KOPT-K1 (cell line): Measurements from ENCODE around the gene DISC1.

Experiments used
- H3K27ac ChIP-seq: fragments of 200-600 bp; sonication (generic); 2 replicates; pipeline ENCODE4 v1.5.1; 2016; ENCODE audit warnings: antibody characterized with exemption, mild to moderate bottlenecking, low read depth, low read length; ENCODE audit not compliant: poor library complexity, severe bottlenecking
- H3K36me3 ChIP-seq: fragments of 200-600 bp; sonication (generic); 2 replicates; pipeline ENCODE4 v1.5.1; 2017; ENCODE audit warnings: antibody characterized with exemption, mild to moderate bottlenecking, low read length, moderate library complexity; ENCODE audit not compliant: insufficient read depth
- H3K9me3 ChIP-seq: fragments of 200-600 bp; sonication (generic); 2 replicates; pipeline ENCODE4 v1.5.1; 2017; ENCODE audit warnings: antibody characterized with exemption, low read length, mild to moderate bottlenecking; ENCODE audit not compliant: insufficient read depth, poor library complexity, severe bottlenecking

The DISC1 gene

GRCh38 chr1:231866392-231867331 is 240.1 kb downstream of the DISC1 start:
- Histone ChIP-seq H3K36me3 (no peaks in the 10 kb centered on the region), H3K9me3 (no peaks in the 10 kb centered on the region), H3K27ac (no peak overlapping the region)

- H3K36me3 ChIP-seq: no peaks in the 10 kb centered on the region
- no peak overlapping the region for H3K27ac ChIP-seq
- H3K9me3 ChIP-seq: no peaks in the 10 kb centered on the region
These were observed 241.0 kb downstream of the DISC1 start for GRCh38 chr1:231867607-231868006.

GRCh38 chr1:231869364-231869763 is 242.8 kb downstream of the DISC1 start:
- no peaks in the 10 kb centered on the region for H3K9me3 ChIP-seq
- H3K36me3 ChIP-seq: no peaks in the 10 kb centered on the region
- no peak overlapping the region for H3K27ac ChIP-seq

GRCh38 chr1:231871471-231871870 is 244.9 kb downstream of the DISC1 start:
- Histone ChIP-seq H3K27ac (no peak overlapping the region), H3K36me3 (no peaks in the 10 kb centered on the region), H3K9me3 (no peaks in the 10 kb centered on the region)

DNA sequence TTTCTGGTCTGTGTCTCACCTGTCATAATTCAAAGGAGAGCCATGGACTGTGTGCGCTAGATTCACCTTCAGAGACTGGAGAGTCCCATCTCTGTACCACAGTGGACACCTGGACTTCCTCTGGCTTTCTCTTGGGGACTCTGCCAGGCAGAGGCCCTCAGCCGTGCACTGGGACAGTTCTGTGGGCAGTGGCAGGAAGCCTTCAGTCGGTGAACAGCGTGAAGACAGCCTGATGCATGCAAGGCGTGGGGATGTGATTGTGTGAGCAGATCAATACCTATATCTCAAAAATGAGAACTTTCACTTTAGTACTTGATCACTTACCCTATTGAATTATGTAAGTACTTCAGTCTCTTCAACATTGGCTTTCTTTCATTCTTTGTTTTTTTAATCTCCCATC is 245.3 kb downstream of the DISC1 start:
- Histone ChIP-seq H3K27ac (no peak overlapping the region), H3K9me3 (no peaks in the 10 kb centered on the region), H3K36me3 (no peaks in the 10 kb centered on the region)

DNA sequence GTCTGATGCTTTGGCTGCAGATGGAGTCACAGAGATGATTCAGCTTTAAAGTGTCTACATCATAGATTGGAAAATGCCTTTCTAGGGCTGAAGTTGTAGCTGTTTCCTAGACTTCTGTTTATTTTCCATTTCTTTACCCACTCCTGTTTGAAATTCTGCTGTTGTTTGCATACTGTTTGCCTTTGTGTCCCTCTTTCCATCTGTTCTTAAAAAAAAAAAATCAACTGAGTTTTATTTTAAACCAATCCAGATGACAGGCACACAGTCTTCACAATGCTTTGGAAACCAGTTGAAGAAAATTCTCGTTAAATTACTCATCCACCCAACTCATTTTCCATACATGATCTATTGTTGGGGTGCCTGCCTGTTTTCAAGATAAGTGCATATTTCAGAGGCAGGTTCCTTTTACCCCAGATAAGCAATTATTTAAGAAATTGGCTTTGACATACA is 245.9 kb downstream of the DISC1 start:
- Histone ChIP-seq H3K9me3 (no peaks in the 10 kb centered on the region), H3K27ac (no peak overlapping the region), H3K36me3 (no peaks in the 10 kb centered on the region)

DNA sequence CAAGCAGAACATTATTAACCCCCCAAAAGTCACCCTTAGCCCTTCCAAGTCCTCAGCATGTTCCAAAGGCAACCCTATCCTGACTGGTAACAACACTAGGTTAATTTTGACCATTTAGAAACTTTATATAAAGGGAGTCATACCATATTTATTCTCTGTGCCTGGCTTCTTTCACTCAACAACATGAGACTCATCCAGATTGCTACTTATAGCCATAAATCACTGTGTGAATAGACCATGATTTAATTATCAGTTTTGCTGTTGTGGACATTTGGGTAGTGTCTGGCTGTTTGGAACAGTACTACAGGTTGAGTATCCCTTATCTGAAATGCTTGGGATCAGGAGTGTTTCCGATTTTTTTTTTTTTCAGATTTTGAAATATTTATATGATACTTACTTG is 252.1 kb downstream of the DISC1 start:
- no peaks in the 10 kb centered on the region for H3K9me3 ChIP-seq
- H3K27ac ChIP-seq: no peak overlapping the region
- H3K36me3 ChIP-seq: no peaks in the 10 kb centered on the region

- H3K27ac ChIP-seq: no peak overlapping the region
- H3K36me3 ChIP-seq: no peaks in the 10 kb centered on the region
These were observed 252.7 kb downstream of the DISC1 start for GRCh38 chr1:231879296-231879695.

DNA sequence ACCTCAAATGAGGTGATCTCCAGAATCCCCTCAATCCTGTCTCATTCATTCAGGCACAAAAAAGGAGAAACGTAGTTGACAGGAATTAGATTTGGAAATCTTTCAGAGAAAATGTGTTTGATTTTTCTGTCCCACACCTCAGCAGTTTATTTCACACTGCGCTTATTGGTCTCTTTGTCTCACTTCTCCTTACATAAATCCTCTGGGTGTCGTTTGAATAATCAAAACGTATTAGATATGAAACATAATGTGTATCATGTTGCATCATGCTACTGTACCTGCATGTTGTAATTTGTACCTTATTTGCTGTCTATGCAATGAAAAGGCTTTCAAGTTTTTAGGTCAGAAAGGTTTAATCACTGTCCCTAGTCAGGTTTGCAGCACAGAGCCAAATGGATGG is 255.7 kb downstream of the DISC1 start:
- Histone ChIP-seq H3K27ac (no peak overlapping the region), H3K36me3 (no peaks in the 10 kb centered on the region), H3K9me3 (no peaks in the 10 kb centered on the region)

More at GRCh38 chr1:231879296-231879695, 252.7 kb downstream of the DISC1 start:
- H3K9me3 ChIP-seq: no peaks in the 10 kb centered on the region

- H3K36me3 ChIP-seq: no peaks in the 10 kb centered on the region
- H3K27ac ChIP-seq: no peak overlapping the region
- H3K9me3 ChIP-seq: no peaks in the 10 kb centered on the region
These were observed 256.2 kb downstream of the DISC1 start for GRCh38 chr1:231882790-231883189.

- Histone ChIP-seq H3K9me3 (no peaks in the 10 kb centered on the region), H3K27ac (no peak overlapping the region), H3K36me3 (no peaks in the 10 kb centered on the region)
These were observed 256.8 kb downstream of the DISC1 start for GRCh38 chr1:231883382-231883781.

DNA sequence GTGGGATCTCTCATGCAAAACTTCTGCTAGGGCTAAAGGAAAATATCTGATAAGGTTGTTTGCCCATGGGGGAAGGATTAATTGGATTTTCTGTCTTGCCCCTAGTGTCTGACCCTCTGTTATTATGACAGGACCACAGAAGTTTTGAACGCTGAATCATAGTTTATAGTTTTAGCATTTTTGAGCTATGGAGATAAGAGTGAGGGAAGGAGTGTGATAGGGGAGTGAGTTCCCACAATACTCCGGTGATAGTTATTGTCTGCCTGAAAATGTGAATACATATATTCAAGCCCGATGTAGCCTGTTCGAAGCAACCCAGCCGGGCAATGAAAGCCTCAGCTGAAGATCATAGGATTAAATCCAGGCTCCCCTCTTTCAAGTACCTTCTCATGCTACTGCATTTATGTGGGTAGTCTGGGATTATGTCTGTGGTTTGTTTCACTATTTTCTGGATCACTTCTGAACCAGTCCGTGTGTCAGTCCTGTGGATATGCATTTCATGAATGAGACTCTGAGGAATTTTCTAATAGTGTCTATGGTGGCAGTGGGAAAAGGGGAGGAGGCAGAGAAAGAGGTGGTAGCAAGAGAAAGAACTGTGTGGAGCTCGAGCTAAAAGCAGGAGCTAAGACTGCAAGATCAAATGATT is 258.7 kb downstream of the DISC1 start:
- no peaks in the 10 kb centered on the region for H3K9me3 ChIP-seq
- no peak overlapping the region for H3K27ac ChIP-seq
- no peaks in the 10 kb centered on the region for H3K36me3 ChIP-seq

GRCh38 chr1:231887166-231887565 is 260.6 kb downstream of the DISC1 start:
- no peaks in the 10 kb centered on the region for H3K36me3 ChIP-seq
- no peaks in the 10 kb centered on the region for H3K9me3 ChIP-seq
- no peak overlapping the region for H3K27ac ChIP-seq

GRCh38 chr1:231887866-231888265 is 261.3 kb downstream of the DISC1 start:
- H3K36me3 ChIP-seq: no peaks in the 10 kb centered on the region
- no peaks in the 10 kb centered on the region for H3K9me3 ChIP-seq
- H3K27ac ChIP-seq: no peak overlapping the region

- H3K36me3 ChIP-seq: no peaks in the 10 kb centered on the region
- no peak overlapping the region for H3K27ac ChIP-seq
- H3K9me3 ChIP-seq: no peaks in the 10 kb centered on the region
These were observed 264.2 kb downstream of the DISC1 start for GRCh38 chr1:231890791-231891190.
